ENCODE measurements around the gene RPL10A. TPM values are rescaled to one million over a fixed set of nuclear protein-coding genes. Genes with fewer than 3 reads are reported as not detected.

RPL10A gene
- total and polyA plus RNA-seq, 2 of the 8 experiments (the other 6 are each of a cell fraction or from before 2014, with no cell fraction given): 1,893 to 2,948 TPM

DNA sequence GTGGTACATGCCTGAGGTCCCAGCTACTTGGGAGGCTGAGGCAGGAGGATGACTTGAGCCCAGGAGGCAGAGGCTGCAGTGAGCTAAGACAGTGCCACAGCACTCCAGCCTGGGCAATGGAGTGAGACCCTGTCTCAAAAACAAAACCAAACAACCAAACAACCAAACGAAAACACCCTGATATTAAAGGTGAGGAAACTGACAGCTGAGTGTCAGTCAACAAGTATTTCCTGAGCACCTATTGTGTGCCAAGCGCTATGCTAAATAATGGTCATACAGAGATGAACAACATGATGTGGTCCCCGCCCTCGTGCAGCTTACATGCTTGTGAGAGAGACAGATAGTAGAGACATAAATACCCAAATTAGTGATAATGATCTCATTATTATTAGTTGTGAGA, 46.4 kb downstream of the RPL10A start:
- H3K56ac ChIP-seq (replicated peaks; ENCODE audit: insufficient read length, low read depth, low read length): no peak overlapping the region
- H3K79me2 ChIP-seq (ENCODE audit: control insufficient read depth in 1 of 2, insufficient read depth in 2 of 2, low read length in 2 of 2): no peaks in the 10 kb centered on the region
- no peak overlapping the region for H2BK5ac ChIP-seq (ENCODE audit: low read depth, low read length)
- H4K20me1 ChIP-seq (replicated peaks in 1 of 2; ENCODE audit: control insufficient read depth in 1 of 2, insufficient read depth in 2 of 2, low read length in 2 of 2): no peaks in the 10 kb centered on the region
- H3K9me3 ChIP-seq (ENCODE audit: insufficient read depth in 2 of 2, low read depth in 1 of 2, low read length in 1 of 2): no peaks in the 10 kb centered on the region
- H3K4me3 ChIP-seq (ENCODE audit: extremely low read depth in 1 of 4, insufficient read depth in 2 of 4, low read depth in 3 of 4, low read length in 4 of 4): no peak overlapping the region
- H3K23me2 ChIP-seq (ENCODE audit: low read depth, low read length): no peaks in the 10 kb centered on the region; the same call in 1 of the 2 replicates
- 0 out of 2 replicates have a peak overlapping the region, but pooled peaks have one; percentile 39 for H2AK5ac ChIP-seq (ENCODE audit: low read depth, low read length)
- no peak overlapping the region for H3K27ac ChIP-seq (ENCODE audit: low read depth, low read length)
- no peak for FAIRE-seq
- no peak overlapping the region for H3K14ac ChIP-seq (ENCODE audit: insufficient read length)
- no peak overlapping the region for H3K18ac ChIP-seq (ENCODE audit: extremely low read depth, low read length)
- H3K23ac ChIP-seq (ENCODE audit: insufficient read length): no peak overlapping the region
- ChIA-PET POLR2A (ENCODE audit: partially characterized antibody) (interaction anchor here (0.9 to 1.6 kb wide), 4 partner anchors 17 to 48 kb away, joined by 3 to 7 read pairs (median 4); partner anchors contain the start of gene RPL10A), CTCF (ENCODE audit: partially characterized antibody) (interaction anchor here (0.5 to 32.2 kb wide), 7 partner anchors 8 to 1105 kb away, joined by 3 to 521 read pairs (median 5); no protein-coding TSS in a partner anchor)
- H2AFZ ChIP-seq (ENCODE audit: low read length): no peak overlapping the region
- H2BK12ac ChIP-seq (ENCODE audit: low read depth, low read length): no peak overlapping the region
- no peak overlapping the region for H2BK15ac ChIP-seq (ENCODE audit: low read length)
- H3K4me1 ChIP-seq (replicated peaks in 1 of 4; ENCODE audit: control insufficient read depth in 3 of 4, insufficient read depth in 4 of 4, low read length in 3 of 4): peaks cover 0 to 25% (median 17%) of the 10 kb centered on the region in 4 experiments; a peak in 6 of 7 replicates
- H4K91ac ChIP-seq (replicated peaks; ENCODE audit: insufficient read length, low read length): no peak overlapping the region
- H3K27me3 ChIP-seq (replicated peaks in 1 of 4; ENCODE audit: control insufficient read depth in 3 of 4, extremely low read depth in 1 of 4, insufficient read depth in 3 of 4, low read length in 3 of 4): peaks cover 0 to 14% (median 6%) of the 10 kb centered on the region in 4 experiments; a peak in 5 of 7 replicates
- H3K4me2 ChIP-seq (ENCODE audit: insufficient read depth in 1 of 2, low read depth in 2 of 2, low read length in 2 of 2): no peak overlapping the region
- H3K4ac ChIP-seq (replicated peaks; ENCODE audit: insufficient read length, low read depth, low read length): no peak overlapping the region
- no peak for DNase-seq (ENCODE audit: low read depth in 1 of 2, low spot score in 2 of 2)
- H4K5ac ChIP-seq (ENCODE audit: insufficient read length, low read depth, low read length): no peak overlapping the region
- WGBS, 2 experiments (ENCODE audit: extremely low coverage in 1 of 2, insufficient coverage in 1 of 2, insufficient read length in 1 of 2, insufficient replicate concordance in 2 of 2, low coverage in 1 of 2, low lambda C conversion rate in 2 of 2, missing lambda C conversion rate in 1 of 2): 81% methylated on average over 4 of the region's 4 CpGs; no CpG with 5 or more reads in 1 of the 2 experiments
- H2BK20ac ChIP-seq (ENCODE audit: low read length): no peak overlapping the region
- H3K79me1 ChIP-seq (ENCODE audit: low read depth, low read length): no peaks in the 10 kb centered on the region
- no peak overlapping the region for H3K9ac ChIP-seq (replicated peaks in 1 of 4; ENCODE audit: extremely low read depth in 1 of 4, low read depth in 3 of 4, low read length in 3 of 4)
- no peak overlapping the region for H2BK120ac ChIP-seq (replicated peaks; ENCODE audit: low read depth, low read length)
- H3K36me3 ChIP-seq (ENCODE audit: control insufficient read depth in 2 of 4, insufficient read depth in 4 of 4, low read length in 3 of 4): no peaks in the 10 kb centered on the region
- no peak overlapping the region for H4K8ac ChIP-seq (ENCODE audit: extremely low read depth, insufficient read depth, low read length)
- no peak for TF ChIP-seq GTF2F1 (IDR thresholded peaks at IDR 0.05; ENCODE audit: borderline replicate concordance, low read depth, low read length)
- no peak for TF ChIP-seq ASH2L (IDR thresholded peaks at IDR 0.05; ENCODE audit: low read length)
- no peak for TF ChIP-seq TAF1 (IDR thresholded peaks at IDR 0.05; ENCODE audit: low read depth, low read length)
- no peak for TF ChIP-seq POU5F1 (IDR thresholded peaks at IDR 0.05; ENCODE audit: low read depth, low read length)
- TF ChIP-seq SIRT6 (IDR thresholded peaks at IDR 0.05; ENCODE audit: low read length): no peak
- TF ChIP-seq POLR2AphosphoS5 (IDR thresholded peaks at IDR 0.05; ENCODE audit: low read depth, low read length): no peak
- no peak for TF ChIP-seq BRCA1 (IDR thresholded peaks at IDR 0.05; ENCODE audit: low read depth, low read length)
- no peak for TF ChIP-seq CHD2 (IDR thresholded peaks at IDR 0.05; ENCODE audit: low read length)
- no peak for TF ChIP-seq CEBPB (IDR thresholded peaks at IDR 0.05; ENCODE audit: low read depth, low read length)
- TF ChIP-seq, protein P1, sequence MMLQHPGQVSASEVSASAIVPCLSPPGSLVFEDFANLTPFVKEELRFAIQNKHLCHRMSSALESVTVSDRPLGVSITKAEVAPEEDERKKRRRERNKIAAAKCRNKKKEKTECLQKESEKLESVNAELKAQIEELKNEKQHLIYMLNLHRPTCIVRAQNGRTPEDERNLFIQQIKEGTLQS (IDR thresholded peaks at IDR 0.05; ENCODE audit: insufficient read depth, low read depth, low read length): no peak
- no peak for TF ChIP-seq SP1 (IDR thresholded peaks at IDR 0.05; ENCODE audit: low read depth, low read length)
- no peak for TF ChIP-seq CREB1 (IDR thresholded peaks at IDR 0.05)
- TF ChIP-seq BACH1 (IDR thresholded peaks at IDR 0.05; ENCODE audit: low read length): no peak
- TF ChIP-seq POLR2A (IDR thresholded peaks at IDR 0.05; ENCODE audit: control extremely low read depth in 1 of 2, low read depth in 2 of 2, low read length in 2 of 2): no peak
- no peak for TF ChIP-seq SP2 (IDR thresholded peaks at IDR 0.05; ENCODE audit: low read length)

All from H1 (cell line).